Upper lobe of left lung (tissue), 6 donors: ENCODE measurements around the gene NDUFAF8. TPM values are rescaled to one million over a fixed set of nuclear protein-coding genes. Genes with fewer than 3 reads are reported as not detected.
A peak's percentile ranks its signal among the peaks of the same experiment; 100 is the strongest.

ENCODE experiments used
- ATAC-seq, 2 donors: fragments of 200-7000 bp; cut with Tn5 transposase; one replicate each; pipeline ENCODE4 v1.9.1; 2022; ENCODE audit warnings: mild to moderate bottlenecking in 2 of 2, moderate library complexity in 2 of 2; ENCODE audit not compliant: low FRiP score in 2 of 2
- DNase-seq, 2 donors: peaks; one replicate each; pipeline ENCODE4 v3.0.0-alpha.2; 2019 to 2020
- H3K27ac ChIP-seq, 4 donors: fragments of 200-600 bp; sonication (generic); one replicate each; pipeline ENCODE4 v1.5.1; 2016 to 2019
- H3K27me3 ChIP-seq, 4 donors: fragments of 200-600 bp; sonication (generic); one replicate each; pipeline ENCODE4 v1.5.1; 2017 to 2019
- H3K36me3 ChIP-seq, 4 donors: fragments of 200-600 bp; sonication (generic); one replicate each; pipeline ENCODE4 v1.5.1; 2016 to 2019
- H3K4me1 ChIP-seq, 4 donors: fragments of 200-600 bp; sonication (generic); one replicate each; pipeline ENCODE4 v1.5.1; 2018 to 2019
- H3K4me3 ChIP-seq, 4 donors: fragments of 200-600 bp; sonication (generic); one replicate each; pipeline ENCODE4 v1.5.1; 2017 to 2019; ENCODE audit warnings: mild to moderate bottlenecking in 2 of 4, moderate library complexity in 1 of 4
- H3K9me3 ChIP-seq, 4 donors: fragments of 200-600 bp; sonication (generic); one replicate each; pipeline ENCODE4 v1.5.1; 2018 to 2019
- CTCF ChIP-seq, 6 experiments: fragments of 450-650 bp in 4 of 6; fragments of 200-600 bp in 2 of 6; sonication (generic) in 2 of 6; IDR thresholded peaks; one replicate each; pipeline ENCODE4 v1.5.1; 2016 to 2019; ENCODE audit warnings: antibody characterized with exemption in 6 of 6
- EP300 ChIP-seq, 4 donors: sonication (generic); formaldehyde crosslinking; IDR thresholded peaks; one replicate each; pipeline ENCODE4 v1.5.1; 2017; ENCODE audit warnings: antibody characterized with exemption in 4 of 4, control low read depth in 2 of 4
- POLR2A ChIP-seq, 4 donors: fragments of 450-650 bp; IDR thresholded peaks; one replicate each; pipeline ENCODE4 v1.5.1; 2016 to 2017; ENCODE audit warnings: antibody characterized with exemption in 4 of 4, mild to moderate bottlenecking in 2 of 4
- POLR2AphosphoS5 ChIP-seq, 2 donors: sonication (generic); formaldehyde crosslinking; IDR thresholded peaks; one replicate each; pipeline ENCODE4 v1.5.1; 2017; ENCODE audit warnings: antibody characterized with exemption in 2 of 2
- WGBS, 2 donors: methylation state at CpG; one replicate each; pipeline ENCODE4 v1.1.5; 2017 to 2018; 5-methylcytosine and 5-hydroxymethylcytosine counted together
- total RNA-seq, 6 donors: library from RNA; depleted of rRNA in 4 of 6; stranded (reverse); fragments of >200 nt in 4 of 6; gene quantifications; one replicate each; pipeline versions ENCODE4 v1.1.0 to v1.2.1, GENCODE V29; 2016 to 2021
- donor health status: DM: no; HTN: no; CAD: no; lungs with moderate emphysema.
- donor health status: DM: no; HTN: yes; CAD: no; lungs with severe emphysema.

NDUFAF8 gene, protein sequence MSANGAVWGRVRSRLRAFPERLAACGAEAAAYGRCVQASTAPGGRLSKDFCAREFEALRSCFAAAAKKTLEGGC
- total RNA-seq, result 10 to 100 TPM; 19.6 to 38.1 (median 33.6) TPM

- WGBS, 2 donors, result 0 to 1% methylated on average over 14 to 25 of the region's 100 CpGs
- TF ChIP-seq POLR2A (IDR thresholded peaks at IDR 0.05) (peak in 3 of 4 donors; percentile 51 to 80 (median 69)), CTCF (IDR thresholded peaks at IDR 0.05) (peak in 4 of 6 experiments; percentile 20 to 34 (median 25)), EP300 (IDR thresholded peaks at IDR 0.05) (no peak), POLR2AphosphoS5 (IDR thresholded peaks at IDR 0.05) (peak; percentile 73 to 78)
- peaks cover 0 to 15% (median 1%) of the 10 kb centered on the region in 4 donors for H3K36me3 ChIP-seq
- H3K9me3 ChIP-seq, result no peaks in the 10 kb centered on the region
- peak within 1 kb of the TSS; percentile 94 to 100 (median 98) for H3K4me3 ChIP-seq
- DNase-seq (peak; percentile 97 to 99), ATAC-seq (peak; percentile 98)
- peak within 1 kb of the TSS; percentile 79 to 89 (median 84) for H3K27ac ChIP-seq
- H3K4me1 ChIP-seq, result peaks cover 25 to 54% (median 29%) of the 10 kb centered on the region in 4 donors
- H3K27me3 ChIP-seq, result no peaks in the 10 kb centered on the region
Measured at GRCh38 chr17:81238815-81239713, at the start of gene NDUFAF8, which contains the start of gene TEPSIN. NDUFAF8 (plus strand) TSS chr17:81239318; CDS start chr17:81239364, 46 bp downstream. TEPSIN (minus strand) TSS chr17:81239055; CDS start chr17:81239033, 22 bp downstream.

GRCh38 chr17:81189670-81190530, 49.2 kb upstream of the NDUFAF8 start:
- no peak overlapping the region for H3K4me3 ChIP-seq
- H3K36me3 ChIP-seq, result peaks cover 0 to 18% (median 6%) of the 10 kb centered on the region in 4 donors
- no peak overlapping the region for H3K27ac ChIP-seq
- peaks cover 0 to 9% (median 3%) of the 10 kb centered on the region in 4 donors for H3K4me1 ChIP-seq
- DNase-seq (peak in 1 of 2 donors; percentile 77), ATAC-seq (no peak)
- H3K9me3 ChIP-seq, result no peaks in the 10 kb centered on the region
- 86 to 87% methylated on average over 11 to 25 of the region's 27 CpGs for WGBS, 2 donors
- TF ChIP-seq EP300 (IDR thresholded peaks at IDR 0.05) (no peak), CTCF (IDR thresholded peaks at IDR 0.05) (peak in 3 of 6 experiments; percentile 12 to 30 (median 13))
- H3K27me3 ChIP-seq, result no peaks in the 10 kb centered on the region

- ATAC-seq (no peak), DNase-seq (peak in 1 of 2 donors; percentile 78)
- Histone ChIP-seq H3K4me3 (no peak overlapping the region), H3K4me1 (peaks cover 0 to 9% (median 3%) of the 10 kb centered on the region in 4 donors), H3K27me3 (no peaks in the 10 kb centered on the region), H3K9me3 (no peaks in the 10 kb centered on the region), H3K36me3 (peaks cover 0 to 18% (median 9%) of the 10 kb centered on the region in 4 donors), H3K27ac (no peak overlapping the region)
- WGBS, 2 donors, result 96 to 97% methylated on average over 19 to 22 of the region's 28 CpGs
- no peak for TF ChIP-seq POLR2A (IDR thresholded peaks at IDR 0.05)
- TF ChIP-seq CTCF (IDR thresholded peaks at IDR 0.05), result no peak
- TF ChIP-seq EP300 (IDR thresholded peaks at IDR 0.05), result no peak
- no peak for TF ChIP-seq POLR2AphosphoS5 (IDR thresholded peaks at IDR 0.05)
Measured at GRCh38 chr17:81190591-81190990, 48.5 kb upstream of the NDUFAF8 start.

- H3K27ac ChIP-seq, result no peak overlapping the region
- peaks cover 0 to 9% (median 3%) of the 10 kb centered on the region in 4 donors for H3K4me1 ChIP-seq
- no peak overlapping the region for H3K4me3 ChIP-seq
- H3K36me3 ChIP-seq, result peaks cover 0 to 20% (median 9%) of the 10 kb centered on the region in 4 donors
- ATAC-seq, result no peak
- 88 to 93% methylated on average over 14 to 20 of the region's 20 CpGs for WGBS, 2 donors
- peak in 1 of 2 donors; percentile 74 for DNase-seq
- H3K27me3 ChIP-seq, result no peaks in the 10 kb centered on the region
- no peaks in the 10 kb centered on the region for H3K9me3 ChIP-seq
- TF ChIP-seq EP300 (IDR thresholded peaks at IDR 0.05), result no peak
- TF ChIP-seq CTCF (IDR thresholded peaks at IDR 0.05), result no peak
- no peak for TF ChIP-seq POLR2AphosphoS5 (IDR thresholded peaks at IDR 0.05)
- no peak for TF ChIP-seq POLR2A (IDR thresholded peaks at IDR 0.05)
Measured at GRCh38 chr17:81191116-81191515, 48.0 kb upstream of the NDUFAF8 start.
